SK-N-SH (cell line): ENCODE results near the gene RHBDL3. TPM values are rescaled to one million over a fixed set of nuclear protein-coding genes. Genes with fewer than 3 reads are reported as not detected.

Experiments
- CTCF ChIA-PET: fragments of 300-600, 350-600 bp; formaldehyde crosslinking; extraction: SDS; loops from one replicate; lab custom pipeline; 2021; lab: Yijun Ruan, JAX
- POLR2A ChIA-PET: fragments of 350-600 bp; sonication (Branson Sonifier 250); formaldehyde crosslinking; extraction: SDS; loops from one replicate; lab custom pipeline; 2020; ENCODE audit warnings: antibody characterized with exemption, inconsistent platforms; lab: Yijun Ruan, JAX
- DNase-seq: peaks from one replicate; pipeline ENCODE4 v3.0.0; 2012
- H2AFZ ChIP-seq: fragments of 200-600 bp; sonication (generic); 2 replicates; pipeline ENCODE4 v1.8.1; 2016; ENCODE audit warnings: antibody characterized with exemption, mild to moderate bottlenecking, low read depth
- H3F3A ChIP-seq: fragments of 200-600 bp; sonication (generic); replicated peaks from 2 replicates; pipeline ENCODE3; 2016; ENCODE audit warnings: antibody characterized with exemption, mild to moderate bottlenecking; ENCODE audit not compliant: insufficient read depth
- H3K27ac ChIP-seq, 2 experiments: fragments of 200-500 bp in 1 of 2; fragments of 200-600 bp in 1 of 2; sonication (Bioruptor generic) in 1 of 2; sonication (generic), shearing (Covaris generic) in 1 of 2; 2 replicates each; pipeline versions ENCODE4 v1.5.1 to v1.6.1; 2014 to 2016; ENCODE audit warnings: low read depth in 2 of 2, inconsistent platforms in 1 of 2, low read length in 1 of 2, mild to moderate bottlenecking in 1 of 2, mixed read lengths in 1 of 2
- H3K27me3 ChIP-seq: fragments of 200-600 bp; sonication (generic), shearing (Covaris generic); 2 replicates; pipeline ENCODE4 v1.6.1; 2016; ENCODE audit warnings: mixed run types; ENCODE audit not compliant: insufficient read depth
- H3K36me3 ChIP-seq, 2 experiments: fragments of 200-500 bp in 1 of 2; fragments of 200-600 bp in 1 of 2; sonication (Bioruptor generic) in 1 of 2; sonication (generic) in 1 of 2; replicated peaks in 1 of 2; 2 replicates each; pipeline versions ENCODE3 to v1.5.1; 2014 to 2016; ENCODE audit warnings: low read length in 1 of 2, mild to moderate bottlenecking in 1 of 2; ENCODE audit not compliant: insufficient read depth in 2 of 2, control insufficient read depth in 1 of 2
- H3K4me1 ChIP-seq, 2 experiments: fragments of 200-500 bp in 1 of 2; fragments of 200-600 bp in 1 of 2; sonication (Bioruptor generic) in 1 of 2; sonication (generic), shearing (Covaris generic) in 1 of 2; 2 replicates each; pipeline versions ENCODE4 v1.5.1 to v1.6.1; 2014 to 2016; ENCODE audit warnings: low read depth in 1 of 2, low read length in 1 of 2, mixed run types in 1 of 2; ENCODE audit not compliant: insufficient read depth in 2 of 2, control insufficient read depth in 1 of 2
- H3K4me2 ChIP-seq: fragments of 200-600 bp; sonication (generic), shearing (Covaris generic); 2 replicates; pipeline ENCODE4 v1.6.1; 2017; ENCODE audit warnings: mixed run types
- H3K4me3 ChIP-seq, 2 experiments: fragments of 200-500 bp in 1 of 2; fragments of 200-600 bp in 1 of 2; sonication (Bioruptor generic) in 1 of 2; sonication (generic), shearing (Covaris generic) in 1 of 2; 2 replicates each; pipeline versions ENCODE4 v1.5.1 to v1.8.1; 2014 to 2016; ENCODE audit warnings: low read depth in 2 of 2, inconsistent platforms in 1 of 2, low read length in 1 of 2, mild to moderate bottlenecking in 1 of 2, mixed read lengths in 1 of 2, moderate library complexity in 1 of 2
- H3K79me2 ChIP-seq: fragments of 200-600 bp; sonication (generic); 2 replicates; pipeline ENCODE4 v1.8.1; 2017; ENCODE audit warnings: mild to moderate bottlenecking; ENCODE audit not compliant: insufficient read depth
- H3K9ac ChIP-seq: fragments of 200-600 bp; sonication (generic); 2 replicates; pipeline ENCODE4 v1.6.1; 2017; ENCODE audit warnings: mixed run types
- H3K9me2 ChIP-seq: fragments of 200-600 bp; sonication (generic); 2 replicates; pipeline ENCODE4 v1.6.1; 2017; ENCODE audit warnings: mixed run types
- H3K9me3 ChIP-seq: fragments of 200-600 bp; sonication (generic); 2 replicates; pipeline ENCODE4 v1.6.1; 2017; ENCODE audit warnings: mixed run types, mild to moderate bottlenecking, moderate library complexity
- H4K20me1 ChIP-seq: fragments of 200-600 bp; sonication (generic); 2 replicates; pipeline ENCODE4 v1.6.1; 2017; ENCODE audit warnings: mild to moderate bottlenecking, mixed run types; ENCODE audit not compliant: insufficient read depth
- CHD2 ChIP-seq: fragments of 150-350 bp; IDR thresholded peaks from 2 replicates; pipeline ENCODE4 v1.6.1; 2018; ENCODE audit warnings: low read length; ENCODE audit not compliant: partially characterized antibody
- EZH2phosphoT487 ChIP-seq: fragments of 200-600 bp; sonication (generic); IDR thresholded peaks from 2 replicates; pipeline ENCODE4 v1.6.1; 2017; ENCODE audit warnings: low read depth, mixed run types, mild to moderate bottlenecking, antibody characterized with exemption, moderate library complexity, borderline replicate concordance
- FOXM1 ChIP-seq: IDR thresholded peaks from 2 replicates; pipeline ENCODE4 v1.4.0; 2012; ENCODE audit warnings: low read depth, mild to moderate bottlenecking
- IRF3 ChIP-seq: fragments of 150-350 bp; IDR thresholded peaks from 2 replicates; pipeline ENCODE4 v1.6.1; 2016; ENCODE audit warnings: mild to moderate bottlenecking, low read depth, low read length
- MXI1 ChIP-seq: IDR thresholded peaks from 2 replicates; pipeline ENCODE4 v1.6.1; 2012; ENCODE audit warnings: mild to moderate bottlenecking, low read depth, low read length, improper control_type of control experiment
- NRF1 ChIP-seq: IDR thresholded peaks from 2 replicates; pipeline ENCODE4 v1.6.1; 2012; ENCODE audit warnings: low read depth, mild to moderate bottlenecking, low read length
- POLR2AphosphoS5 ChIP-seq: IDR thresholded peaks from 2 replicates; pipeline ENCODE4 v1.6.1; 2012; ENCODE audit warnings: low read depth, low read length
- RAD21 ChIP-seq: IDR thresholded peaks from 2 replicates; pipeline ENCODE4 v1.6.1; 2012; ENCODE audit warnings: mild to moderate bottlenecking, low read length
- RCOR1 ChIP-seq: fragments of 150-350 bp; IDR thresholded peaks from 2 replicates; pipeline ENCODE4 v1.6.1; 2017; ENCODE audit warnings: antibody characterized with exemption, low read length
- RFX5 ChIP-seq: IDR thresholded peaks from 2 replicates; pipeline ENCODE4 v1.6.1; 2012; ENCODE audit warnings: mild to moderate bottlenecking, improper control_type of control experiment, low read length
- TEAD4 ChIP-seq: IDR thresholded peaks from 2 replicates; pipeline ENCODE4 v1.4.0; 2012; ENCODE audit warnings: mild to moderate bottlenecking, borderline replicate concordance; ENCODE audit not compliant: insufficient read depth
- USF2 ChIP-seq: fragments of 150-350 bp; IDR thresholded peaks from 2 replicates; pipeline ENCODE4 v1.6.1; 2017; ENCODE audit warnings: antibody characterized with exemption, low read length, low read depth, borderline replicate concordance
- WGBS: methylation state at CpG from one replicate; pipeline ENCODE4 v1.1.6; 2017; ENCODE audit warnings: low lambda C conversion rate; 5-methylcytosine and 5-hydroxymethylcytosine counted together
- polyA plus RNA-seq, 3 experiments: library from polyadenylated mRNA; depleted of rRNA; stranded (reverse); fragments of >200 nt; gene quantifications; 2 replicates each; pipeline ENCODE4 v1.2.3, GENCODE V29; 2012
- TF ChIP-seq, protein P1 (sequence below): IDR thresholded peaks from 2 replicates; pipeline ENCODE4 v1.4.0; 2012; ENCODE audit warnings: low read depth, borderline replicate concordance

RHBDL3 gene
- polyA plus RNA-seq, 1 of the 3 experiments (the other 2 are of a cell fraction): 0.72 TPM

DNA sequence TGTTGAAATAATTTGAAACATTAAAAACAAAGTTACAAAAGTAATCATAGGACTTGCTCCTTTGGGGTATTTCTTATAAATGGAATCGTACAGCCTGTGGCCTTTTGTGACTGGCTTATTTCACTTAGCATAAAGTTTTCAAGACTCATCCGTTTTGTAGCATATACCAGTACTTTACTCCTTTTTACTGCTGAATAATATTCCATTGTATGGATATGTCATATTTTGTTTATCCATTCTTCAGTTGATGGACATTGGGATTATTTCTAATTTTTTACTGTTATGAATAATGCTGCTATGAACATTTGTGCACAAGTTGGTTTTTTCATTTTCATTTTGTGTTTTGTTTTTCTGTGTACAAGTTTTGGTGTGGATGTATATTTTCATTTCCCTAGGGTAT lies 30.0 kb upstream of the RHBDL3 start:
- H3K27ac ChIP-seq: no peak overlapping the region
- ChIA-PET CTCF (no interaction called here), POLR2A (no interaction called here)
- WGBS: 59% methylated on average over 2 of the region's 2 CpGs
- H4K20me1 ChIP-seq: no peaks in the 10 kb centered on the region
- no peaks in the 10 kb centered on the region for H3K36me3 ChIP-seq
- no peak overlapping the region for H2AFZ ChIP-seq
- DNase-seq: no peak
- no peak overlapping the region for H3K9ac ChIP-seq
- H3K4me1 ChIP-seq: no peaks in the 10 kb centered on the region
- H3F3A ChIP-seq: peaks cover 2% of the 10 kb centered on the region
- no peaks in the 10 kb centered on the region for H3K9me3 ChIP-seq
- no peaks in the 10 kb centered on the region for H3K9me2 ChIP-seq
- no peaks in the 10 kb centered on the region for H3K27me3 ChIP-seq
- H3K4me2 ChIP-seq: no peak overlapping the region
- TF ChIP-seq USF2: no peak
- TF ChIP-seq, protein P1, sequence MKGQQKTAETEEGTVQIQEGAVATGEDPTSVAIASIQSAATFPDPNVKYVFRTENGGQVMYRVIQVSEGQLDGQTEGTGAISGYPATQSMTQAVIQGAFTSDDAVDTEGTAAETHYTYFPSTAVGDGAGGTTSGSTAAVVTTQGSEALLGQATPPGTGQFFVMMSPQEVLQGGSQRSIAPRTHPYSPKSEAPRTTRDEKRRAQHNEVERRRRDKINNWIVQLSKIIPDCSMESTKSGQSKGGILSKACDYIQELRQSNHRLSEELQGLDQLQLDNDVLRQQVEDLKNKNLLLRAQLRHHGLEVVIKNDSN: no peak
- no peak for TF ChIP-seq FOXM1
- TF ChIP-seq EZH2phosphoT487: no peak
- no peaks in the 10 kb centered on the region for H3K79me2 ChIP-seq
- no peak overlapping the region for H3K4me3 ChIP-seq

- no peak for DNase-seq
- H3K4me2 ChIP-seq: no peak overlapping the region
- ChIA-PET POLR2A (no interaction called here), CTCF (no interaction called here)
- no peaks in the 10 kb centered on the region for H3K9me2 ChIP-seq
- no peak overlapping the region for H2AFZ ChIP-seq
- H3K27me3 ChIP-seq: no peaks in the 10 kb centered on the region
- H3K27ac ChIP-seq: no peak overlapping the region
- no peaks in the 10 kb centered on the region for H3K36me3 ChIP-seq
- no peaks in the 10 kb centered on the region for H4K20me1 ChIP-seq
- no peaks in the 10 kb centered on the region for H3F3A ChIP-seq
- no peaks in the 10 kb centered on the region for H3K79me2 ChIP-seq
- TF ChIP-seq IRF3 (no peak), TEAD4 (no peak), CHD2 (no peak), NRF1 (no peak), RAD21 (no peak), RCOR1 (no peak), POLR2AphosphoS5 (no peak), MXI1 (no peak), RFX5 (no peak)
- H3K9me3 ChIP-seq: no peaks in the 10 kb centered on the region
- no peak overlapping the region for H3K9ac ChIP-seq
- WGBS: 75% methylated on average over 2 of the region's 2 CpGs
- H3K4me1 ChIP-seq: no peaks in the 10 kb centered on the region; a peak in 1 of 4 replicates
- H3K4me3 ChIP-seq: no peak overlapping the region
These were observed 26.2 kb upstream of the RHBDL3 start for GRCh38 chr17:32239456-32239855.
